ENCODE data around the gene KIAA1143. TPM values are rescaled to one million over a fixed set of nuclear protein-coding genes. Genes with fewer than 3 reads are reported as not detected.

Gene KIAA1143
- total RNA-seq (ENCODE audit: low replicate concordance), result 9.4 and 14.4 TPM in 2 replicates

GRCh38 chr3:44761424-44762169 lies at the start of gene KIAA1143, which contains the start of gene KIF15:
Gene KIAA1143 (minus strand): TSS chr3:44761619. CDS start chr3:44761602, 17 bp downstream.
Gene KIF15 (plus strand): TSS chr3:44761794. CDS start chr3:44761866, 72 bp downstream.

GRCh38 chr3:44729384-44729910 lies 32.0 kb downstream of the KIAA1143 start, which contains the start of gene ZNF501:
Gene ZNF501 (plus strand): TSS chr3:44729635. CDS start chr3:44734422, 4,787 bp downstream.

DNA sequence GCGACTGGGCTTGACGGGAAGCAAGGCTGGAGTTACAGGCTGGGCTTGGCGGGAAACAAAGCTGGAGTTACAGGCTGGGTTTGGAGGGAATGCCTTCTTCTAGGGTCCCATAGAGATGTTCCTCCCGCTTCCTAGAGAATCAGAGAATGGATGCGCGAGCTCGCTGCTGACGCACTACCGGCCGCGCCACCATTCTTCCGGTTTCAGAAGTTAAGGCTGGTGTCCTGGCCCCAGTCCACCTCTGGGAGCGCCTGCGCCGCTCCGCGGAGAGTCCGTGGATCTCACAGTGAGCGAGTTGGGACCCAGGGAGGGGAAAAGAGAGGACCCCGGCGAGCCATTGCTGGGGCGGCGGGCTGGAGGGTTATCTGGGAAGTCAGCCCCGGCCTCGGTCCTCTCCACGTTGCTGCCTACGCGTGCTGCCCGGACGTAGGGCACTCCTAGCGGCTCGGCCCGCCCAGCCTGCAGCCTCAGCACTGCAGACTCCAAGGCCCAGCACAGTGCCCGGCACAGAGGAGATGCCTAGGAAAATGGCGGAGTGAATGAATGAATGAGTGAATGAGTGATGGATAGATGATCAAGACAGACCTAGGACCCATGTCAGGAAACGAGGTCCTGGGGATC lies 48.9 kb downstream of the KIAA1143 start, which contains the start of gene ZNF502:
TSS of gene ZNF502 (plus strand) at position 206 of the 621 bp plus-strand sequence. CDS start 7,602 bp downstream, outside the sequence.

Other genes with a start within 250 kb of the KIAA1143 start
- gene ZKSCAN7, start 206.4 kb downstream of the KIAA1143 start, total RNA-seq (ENCODE audit: low replicate concordance), result 4.6 and 8.3 TPM in 2 replicates
- 0.59 and 1.9 TPM in 2 replicates for gene ZNF660, start 176.7 kb downstream of the KIAA1143 start, total RNA-seq (ENCODE audit: low replicate concordance)
- 8.4 and 15.8 TPM in 2 replicates for gene ZNF197, start 136.6 kb downstream of the KIAA1143 start, total RNA-seq (ENCODE audit: low replicate concordance)
- gene ZNF35, start 112.9 kb downstream of the KIAA1143 start, total RNA-seq (ENCODE audit: low replicate concordance), result 3.4 and 10.6 TPM in 2 replicates
- 3.0 and 3.9 TPM in 2 replicates for gene ZNF502, start 49.0 kb downstream of the KIAA1143 start, total RNA-seq (ENCODE audit: low replicate concordance)
- gene ZNF501, start 32.0 kb downstream of the KIAA1143 start, total RNA-seq (ENCODE audit: low replicate concordance), result 3.8 and 5.5 TPM in 2 replicates
- gene KIF15, start 175 bp upstream of the KIAA1143 start, total RNA-seq (ENCODE audit: low replicate concordance), result 0.70 and 3.5 TPM in 2 replicates
- 13.8 and 19.5 TPM in 2 replicates for gene TMEM42, start 100.3 kb upstream of the KIAA1143 start, total RNA-seq (ENCODE audit: low replicate concordance)
- gene TGM4, start 113.0 kb upstream of the KIAA1143 start, total RNA-seq (ENCODE audit: low replicate concordance), result 0.15 TPM in 1 of 2 replicates, not detected in the other
- 46.6 and 60.0 TPM in 2 replicates for gene ZDHHC3, start 214.6 kb upstream of the KIAA1143 start, total RNA-seq (ENCODE audit: low replicate concordance)
- 66.3 and 117 TPM in 2 replicates for gene EXOSC7, start 214.6 kb upstream of the KIAA1143 start, total RNA-seq (ENCODE audit: low replicate concordance)